IMR-90 (cell line): ENCODE results near the gene DENND6A. TPM values are rescaled to one million over a fixed set of nuclear protein-coding genes. Genes with fewer than 3 reads are reported as not detected.

Experiments used
- ATAC-seq: fragments of 200-7000 bp; cut with Tn5 transposase; 2 replicates; pipeline ENCODE4 v1.9.1; 2020; ENCODE audit warnings: low read depth, mild to moderate bottlenecking, moderate library complexity
- BruUV-seq: library from RNA; stranded (reverse); fragments of 400-500 nt; replicated peaks from 2 replicates; lab custom pipeline; 2021; lab: Mats Ljungman, UMichigan
- CTCF ChIA-PET: fragments of 300-600 bp; formaldehyde crosslinking; extraction: SDS; loops from one replicate; lab custom pipeline; 2021; ENCODE audit warnings: antibody characterized with exemption; lab: Yijun Ruan, JAX
- POLR2A ChIA-PET: fragments of 300-600 bp; sonication (Branson Sonifier 250); formaldehyde crosslinking; loops from one replicate; lab custom pipeline; 2022; ENCODE audit warnings: antibody characterized with exemption; ENCODE audit not compliant: unreplicated experiment; lab: Charles Lee
- DNase-seq: peaks from one replicate; pipeline ENCODE4 v3.0.0; 2013
- H2AFZ ChIP-seq: replicated peaks from 2 replicates; pipeline ENCODE3; 2013; ENCODE audit warnings: low read length, mild to moderate bottlenecking; ENCODE audit not compliant: poor library complexity
- H2AK5ac ChIP-seq: 2 replicates; pipeline ENCODE4 v1.6.1; 2013; ENCODE audit warnings: low read depth, low read length, inconsistent platforms
- H2AK9ac ChIP-seq: replicated peaks from 2 replicates; pipeline ENCODE3; 2013; ENCODE audit warnings: mild to moderate bottlenecking, low read depth, low read length, moderate library complexity; ENCODE audit not compliant: poor library complexity
- H2BK120ac ChIP-seq: 2 replicates; pipeline ENCODE4 v1.6.1; 2013; ENCODE audit warnings: low read depth, low read length, inconsistent platforms
- H2BK15ac ChIP-seq: 3 replicates; pipeline ENCODE4 v1.6.1; 2013; ENCODE audit warnings: low read depth, low read length, inconsistent platforms
- H2BK20ac ChIP-seq: 2 replicates; pipeline ENCODE4 v1.6.1; 2013; ENCODE audit warnings: low read depth, mild to moderate bottlenecking, inconsistent platforms, low read length, moderate library complexity
- H2BK5ac ChIP-seq: 2 replicates; pipeline ENCODE4 v1.6.1; 2013; ENCODE audit warnings: mild to moderate bottlenecking, low read depth, low read length, inconsistent platforms; ENCODE audit not compliant: poor library complexity, severe bottlenecking
- H3K14ac ChIP-seq: replicated peaks from 2 replicates; pipeline ENCODE4 v1.6.1; 2013; ENCODE audit warnings: low read depth, low read length, inconsistent platforms
- H3K18ac ChIP-seq: 2 replicates; pipeline ENCODE4 v1.6.1; 2013; ENCODE audit warnings: low read depth, low read length, control low read depth
- H3K23ac ChIP-seq: 2 replicates; pipeline ENCODE4 v1.6.1; 2013; ENCODE audit warnings: low read depth, low read length, inconsistent platforms
- H3K27ac ChIP-seq: 2 replicates; pipeline ENCODE4 v1.5.1; 2013; ENCODE audit warnings: mild to moderate bottlenecking, control low read depth, low read length; ENCODE audit not compliant: insufficient read depth
- H3K27me3 ChIP-seq: 2 replicates; pipeline ENCODE4 v1.6.1; 2013; ENCODE audit warnings: low read length; ENCODE audit not compliant: control insufficient read depth, insufficient read depth
- H3K36me3 ChIP-seq: 2 replicates; pipeline ENCODE4 v1.6.1; 2013; ENCODE audit warnings: low read length, mixed read lengths; ENCODE audit not compliant: control insufficient read depth, insufficient read depth
- H3K4ac ChIP-seq: 2 replicates; pipeline ENCODE4 v1.6.1; 2013; ENCODE audit warnings: low read depth, low read length, inconsistent platforms
- H3K4me1 ChIP-seq: 2 replicates; pipeline ENCODE4 v1.6.1; 2013; ENCODE audit warnings: low read length, mixed read lengths; ENCODE audit not compliant: control insufficient read depth, insufficient read depth
- H3K4me2 ChIP-seq: 2 replicates; pipeline ENCODE4 v1.6.1; 2013; ENCODE audit warnings: low read depth, mild to moderate bottlenecking, control low read depth, low read length, moderate library complexity
- H3K4me3 ChIP-seq: 2 replicates; pipeline ENCODE4 v1.5.1; 2013; ENCODE audit warnings: low read depth, mild to moderate bottlenecking, control low read depth, low read length, moderate library complexity; ENCODE audit not compliant: insufficient read depth
- H3K56ac ChIP-seq: 2 replicates; pipeline ENCODE4 v1.6.1; 2013; ENCODE audit warnings: low read length, inconsistent platforms; ENCODE audit not compliant: insufficient read depth; ENCODE audit errors: extremely low read depth
- H3K79me1 ChIP-seq, 2 experiments: 2 replicates each; pipeline ENCODE4 v1.6.1; 2013; ENCODE audit warnings: low read length in 2 of 2, inconsistent platforms in 1 of 2, low read depth in 1 of 2
- H3K9ac ChIP-seq: 2 replicates; pipeline ENCODE4 v1.6.1; 2013; ENCODE audit warnings: low read depth, low read length, control low read depth
- H3K9me1 ChIP-seq: 2 replicates; pipeline ENCODE4 v1.6.1; 2013; ENCODE audit warnings: low read length, inconsistent platforms; ENCODE audit not compliant: insufficient read depth
- H3K9me3 ChIP-seq: 2 replicates; pipeline ENCODE4 v1.6.1; 2013; ENCODE audit warnings: low read length; ENCODE audit not compliant: control insufficient read depth, insufficient read depth
- H4K20me1 ChIP-seq: 2 replicates; pipeline ENCODE4 v1.6.1; 2013; ENCODE audit warnings: low read length, inconsistent platforms; ENCODE audit not compliant: insufficient read depth
- H4K5ac ChIP-seq: 2 replicates; pipeline ENCODE4 v1.6.1; 2013; ENCODE audit warnings: mild to moderate bottlenecking, low read depth, low read length, control low read depth
- H4K8ac ChIP-seq, 2 experiments: 2 replicates each; pipeline ENCODE4 v1.6.1; 2013; ENCODE audit warnings: low read depth in 2 of 2, low read length in 2 of 2, control low read depth in 1 of 2, inconsistent platforms in 1 of 2
- H4K91ac ChIP-seq: 2 replicates; pipeline ENCODE4 v1.6.1; 2013; ENCODE audit warnings: low read depth, low read length, inconsistent platforms; ENCODE audit not compliant: insufficient read depth
- BHLHE40 ChIP-seq: fragments of 150-350 bp; IDR thresholded peaks from 2 replicates; pipeline ENCODE4 v1.6.1; 2016; ENCODE audit warnings: mild to moderate bottlenecking, low read depth, low read length
- CEBPB ChIP-seq: IDR thresholded peaks from 2 replicates; pipeline ENCODE4 v1.6.1; 2012; ENCODE audit warnings: low read depth, low read length, improper control_type of control experiment
- CHD1 ChIP-seq: IDR thresholded peaks from 2 replicates; pipeline ENCODE4 v1.6.1; 2012; ENCODE audit warnings: low read depth, low read length, improper control_type of control experiment
- CTCF ChIP-seq: conservative IDR thresholded peaks from 2 replicates; pipeline ENCODE4 v1.5.1; 2012; ENCODE audit warnings: mild to moderate bottlenecking, low read depth, low read length, improper control_type of control experiment
- ELK1 ChIP-seq: fragments of 150-350 bp; IDR thresholded peaks from 2 replicates; pipeline ENCODE4 v1.6.1; 2016; ENCODE audit warnings: low read depth, mild to moderate bottlenecking, low read length, moderate library complexity, borderline replicate concordance
- FOS ChIP-seq: fragments of 150-350 bp; IDR thresholded peaks from 2 replicates; pipeline ENCODE4 v1.6.1; 2016; ENCODE audit warnings: low read depth, low read length
- MAFK ChIP-seq: IDR thresholded peaks from 2 replicates; pipeline ENCODE4 v1.6.1; 2012; ENCODE audit warnings: low read depth, low read length, improper control_type of control experiment
- MAZ ChIP-seq: IDR thresholded peaks from 2 replicates; pipeline ENCODE4 v1.6.1; 2012; ENCODE audit warnings: low read depth, mild to moderate bottlenecking, low read length, improper control_type of control experiment, moderate library complexity, borderline replicate concordance
- MXI1 ChIP-seq: IDR thresholded peaks from 2 replicates; pipeline ENCODE4 v1.6.1; 2012; ENCODE audit warnings: low read depth, mild to moderate bottlenecking, low read length, moderate library complexity, borderline replicate concordance
- NFE2L2 ChIP-seq: fragments of 150-350 bp; IDR thresholded peaks from 2 replicates; pipeline ENCODE4 v1.6.1; 2016; ENCODE audit warnings: low read depth, mild to moderate bottlenecking, low read length
- POLR2A ChIP-seq: IDR thresholded peaks from 2 replicates; pipeline ENCODE4 v1.6.1; 2012; ENCODE audit warnings: mild to moderate bottlenecking, low read depth, low read length
- RAD21 ChIP-seq: IDR thresholded peaks from 2 replicates; pipeline ENCODE4 v1.6.1; 2012; ENCODE audit warnings: low read length, improper control_type of control experiment
- RCOR1 ChIP-seq: IDR thresholded peaks from 2 replicates; pipeline ENCODE4 v1.6.1; 2012; ENCODE audit warnings: mild to moderate bottlenecking, low read length, improper control_type of control experiment; ENCODE audit not compliant: insufficient replicate concordance
- RFX5 ChIP-seq: IDR thresholded peaks from 2 replicates; pipeline ENCODE4 v1.8.0; 2012; ENCODE audit warnings: low read depth, mild to moderate bottlenecking, low read length, moderate library complexity
- SMC3 ChIP-seq: fragments of 150-350 bp; IDR thresholded peaks from 2 replicates; pipeline ENCODE4 v1.6.1; 2016; ENCODE audit warnings: low read depth, mild to moderate bottlenecking, antibody characterized with exemption, low read length, moderate library complexity
- USF2 ChIP-seq: fragments of 150-350 bp; IDR thresholded peaks from 2 replicates; pipeline ENCODE4 v1.6.1; 2017; ENCODE audit warnings: mild to moderate bottlenecking, antibody characterized with exemption, low read length, low read depth
- WGBS, 2 experiments: methylation state at CpG; one replicate each; pipeline versions ENCODE4 v1.1.5 to v1.1.7; 2013; ENCODE audit warnings: missing lambda C conversion rate in 2 of 2; ENCODE audit not compliant: insufficient read length in 1 of 2; ENCODE audit errors: extremely low coverage in 2 of 2; 5-methylcytosine and 5-hydroxymethylcytosine counted together
- dilution Hi-C: fragments of 300-500 bp; cut with HindIII; formaldehyde crosslinking; loops from one replicate; pipeline ENCODE4 v1.14.3; 2018; ENCODE audit warnings: low sequenced_read_pairs; ENCODE audit not compliant: unreplicated experiment
- in situ Hi-C: fragments of 300-500 bp; cut with MboI; formaldehyde crosslinking; loops from 3 replicates; pipeline ENCODE4 v1.14.3; 2019; ENCODE audit warnings: low sequenced_read_pairs, inconsistent platforms, mixed read lengths
- intact Hi-C: fragments of 100-400 bp; cut with micrococcal nuclease; formaldehyde crosslinking; loops from 2 replicates; pipeline ENCODE4 v1.10.0; 2022
- polyA plus RNA-seq, 3 experiments: library from polyadenylated mRNA; depleted of rRNA; stranded (reverse); fragments of >200 nt; gene quantifications; 2 replicates each; pipeline ENCODE4 v1.2.3, GENCODE V29; 2012; ENCODE audit warnings: low replicate concordance in 1 of 3
- total RNA-seq: library from RNA; depleted of rRNA; stranded (reverse); fragments of >200 nt; gene quantifications from 2 replicates; pipeline ENCODE4 v1.2.3, GENCODE V29; 2012

Gene DENND6A
- total and polyA plus RNA-seq, 2 of the 4 experiments (the other 2 are of a cell fraction): 3.8 to 9.0 TPM

- Histone ChIP-seq H3K4ac (no peak overlapping the region), H3K36me3 (no peaks in the 10 kb centered on the region), H4K20me1 (no peaks in the 10 kb centered on the region), H2AFZ (no peak overlapping the region), H3K9me1 (no peaks in the 10 kb centered on the region), H3K23ac (no peak overlapping the region), H2BK15ac (no peak overlapping the region), H2BK20ac (no peak overlapping the region), H4K91ac (no peak overlapping the region), H2AK9ac (no peak overlapping the region), H2BK5ac (no peak overlapping the region), H2BK120ac (no peak overlapping the region), H4K5ac (no peak overlapping the region), H3K18ac (no peak overlapping the region), H3K14ac (no peak overlapping the region), H3K9me3 (no peaks in the 10 kb centered on the region), H3K9ac (no peak overlapping the region), H3K4me2 (no peak overlapping the region), H3K4me1 (no peaks in the 10 kb centered on the region), H3K56ac (no peak overlapping the region; the same call in 1 of the 2 replicates), H4K8ac (no peak overlapping the region), H3K4me3 (no peak overlapping the region), H2AK5ac (no peak overlapping the region), H3K27me3 (no peaks in the 10 kb centered on the region), H3K27ac (no peak overlapping the region), H3K79me1 (no peaks in the 10 kb centered on the region)
- ChIA-PET CTCF (interaction anchor here (0.6 kb wide), 1 partner anchor 549 kb away, joined by 3 read pairs; no protein-coding TSS in a partner anchor), POLR2A (no interaction called here)
- intact Hi-C loops (no loop called here), in situ Hi-C loops (no loop called here), dilution Hi-C loops (no loop called here)
- WGBS, 2 experiments: no CpG with 5 or more reads among the region's 2 CpGs
- TF ChIP-seq MXI1 (no peak), NFE2L2 (no peak), CTCF (no peak), RCOR1 (no peak), BHLHE40 (no peak), MAFK (no peak), POLR2A (no peak), MAZ (no peak), CEBPB (no peak), RFX5 (no peak), CHD1 (no peak), RAD21 (no peak), ELK1 (no peak), SMC3 (no peak), FOS (no peak), USF2 (no peak)
- BruUV-seq: no TSS peak
- ATAC-seq (no peak), DNase-seq (no peak)
Observed at GRCh38 chr3:57699591-57699990, 6.7 kb upstream of the DENND6A start.
